SK-N-SH (cell line): ENCODE measurements around the gene TBL1XR1. TPM values are rescaled to one million over a fixed set of nuclear protein-coding genes. Genes with fewer than 3 reads are reported as not detected.
"Not testable (repeated sequence)": the region's sequence is repeated elsewhere in the genome, so short reads cannot be mapped to it uniquely, and the experiment has no call there.

Source experiments
- CTCF ChIA-PET: fragments of 300-600, 350-600 bp; formaldehyde crosslinking; extraction: SDS; loops from one replicate; lab custom pipeline; 2021; lab: Yijun Ruan, JAX
- POLR2A ChIA-PET: fragments of 350-600 bp; sonication (Branson Sonifier 250); formaldehyde crosslinking; extraction: SDS; loops from one replicate; lab custom pipeline; 2020; ENCODE audit warnings: antibody characterized with exemption, inconsistent platforms; lab: Yijun Ruan, JAX
- DNase-seq: peaks from one replicate; pipeline ENCODE4 v3.0.0; 2012
- H2AFZ ChIP-seq: fragments of 200-600 bp; sonication (generic); 2 replicates; pipeline ENCODE4 v1.8.1; 2016; ENCODE audit warnings: antibody characterized with exemption, mild to moderate bottlenecking, low read depth
- H3F3A ChIP-seq: fragments of 200-600 bp; sonication (generic); replicated peaks from 2 replicates; pipeline ENCODE3; 2016; ENCODE audit warnings: antibody characterized with exemption, mild to moderate bottlenecking; ENCODE audit not compliant: insufficient read depth
- H3K27ac ChIP-seq, 2 experiments: fragments of 200-500 bp in 1 of 2; fragments of 200-600 bp in 1 of 2; sonication (Bioruptor generic) in 1 of 2; sonication (generic), shearing (Covaris generic) in 1 of 2; 2 replicates each; pipeline versions ENCODE4 v1.5.1 to v1.6.1; 2014 to 2016; ENCODE audit warnings: low read depth in 2 of 2, inconsistent platforms in 1 of 2, low read length in 1 of 2, mild to moderate bottlenecking in 1 of 2, mixed read lengths in 1 of 2
- H3K27me3 ChIP-seq: fragments of 200-600 bp; sonication (generic), shearing (Covaris generic); 2 replicates; pipeline ENCODE4 v1.6.1; 2016; ENCODE audit warnings: mixed run types; ENCODE audit not compliant: insufficient read depth
- H3K36me3 ChIP-seq, 2 experiments: fragments of 200-500 bp in 1 of 2; fragments of 200-600 bp in 1 of 2; sonication (Bioruptor generic) in 1 of 2; sonication (generic) in 1 of 2; replicated peaks in 1 of 2; 2 replicates each; pipeline versions ENCODE3 to v1.5.1; 2014 to 2016; ENCODE audit warnings: low read length in 1 of 2, mild to moderate bottlenecking in 1 of 2; ENCODE audit not compliant: insufficient read depth in 2 of 2, control insufficient read depth in 1 of 2
- H3K4me1 ChIP-seq, 2 experiments: fragments of 200-500 bp in 1 of 2; fragments of 200-600 bp in 1 of 2; sonication (Bioruptor generic) in 1 of 2; sonication (generic), shearing (Covaris generic) in 1 of 2; 2 replicates each; pipeline versions ENCODE4 v1.5.1 to v1.6.1; 2014 to 2016; ENCODE audit warnings: low read depth in 1 of 2, low read length in 1 of 2, mixed run types in 1 of 2; ENCODE audit not compliant: insufficient read depth in 2 of 2, control insufficient read depth in 1 of 2
- H3K4me2 ChIP-seq: fragments of 200-600 bp; sonication (generic), shearing (Covaris generic); 2 replicates; pipeline ENCODE4 v1.6.1; 2017; ENCODE audit warnings: mixed run types
- H3K4me3 ChIP-seq, 2 experiments: fragments of 200-500 bp in 1 of 2; fragments of 200-600 bp in 1 of 2; sonication (Bioruptor generic) in 1 of 2; sonication (generic), shearing (Covaris generic) in 1 of 2; 2 replicates each; pipeline versions ENCODE4 v1.5.1 to v1.8.1; 2014 to 2016; ENCODE audit warnings: low read depth in 2 of 2, inconsistent platforms in 1 of 2, low read length in 1 of 2, mild to moderate bottlenecking in 1 of 2, mixed read lengths in 1 of 2, moderate library complexity in 1 of 2
- H3K79me2 ChIP-seq: fragments of 200-600 bp; sonication (generic); 2 replicates; pipeline ENCODE4 v1.8.1; 2017; ENCODE audit warnings: mild to moderate bottlenecking; ENCODE audit not compliant: insufficient read depth
- H3K9ac ChIP-seq: fragments of 200-600 bp; sonication (generic); 2 replicates; pipeline ENCODE4 v1.6.1; 2017; ENCODE audit warnings: mixed run types
- H3K9me2 ChIP-seq: fragments of 200-600 bp; sonication (generic); 2 replicates; pipeline ENCODE4 v1.6.1; 2017; ENCODE audit warnings: mixed run types
- H3K9me3 ChIP-seq: fragments of 200-600 bp; sonication (generic); 2 replicates; pipeline ENCODE4 v1.6.1; 2017; ENCODE audit warnings: mixed run types, mild to moderate bottlenecking, moderate library complexity
- H4K20me1 ChIP-seq: fragments of 200-600 bp; sonication (generic); 2 replicates; pipeline ENCODE4 v1.6.1; 2017; ENCODE audit warnings: mild to moderate bottlenecking, mixed run types; ENCODE audit not compliant: insufficient read depth
- FOXJ3 ChIP-seq: sonication (generic); formaldehyde crosslinking; IDR thresholded peaks from 2 replicates; pipeline ENCODE4 v1.5.1; 2020; ENCODE audit warnings: mild to moderate bottlenecking, missing genetic modification reagents
- RCOR1 ChIP-seq: fragments of 150-350 bp; IDR thresholded peaks from 2 replicates; pipeline ENCODE4 v1.6.1; 2017; ENCODE audit warnings: antibody characterized with exemption, low read length
- RFX5 ChIP-seq: IDR thresholded peaks from 2 replicates; pipeline ENCODE4 v1.6.1; 2012; ENCODE audit warnings: mild to moderate bottlenecking, improper control_type of control experiment, low read length
- YY1 ChIP-seq: IDR thresholded peaks from 2 replicates; pipeline ENCODE4 v1.4.0; 2012; ENCODE audit warnings: low read depth, mild to moderate bottlenecking
- WGBS: methylation state at CpG from one replicate; pipeline ENCODE4 v1.1.6; 2017; ENCODE audit warnings: low lambda C conversion rate; 5-methylcytosine and 5-hydroxymethylcytosine counted together
- polyA plus RNA-seq, 3 experiments: library from polyadenylated mRNA; depleted of rRNA; stranded (reverse); fragments of >200 nt; gene quantifications; 2 replicates each; pipeline ENCODE4 v1.2.3, GENCODE V29; 2012
- TF ChIP-seq, protein P1 (sequence below): fragments of 200-600 bp; sonication (generic); IDR thresholded peaks from 2 replicates; pipeline ENCODE4 v1.6.1; 2017; ENCODE audit warnings: antibody characterized with exemption, mild to moderate bottlenecking, moderate library complexity
- TF ChIP-seq, protein P2 (sequence below): IDR thresholded peaks from 2 replicates; pipeline ENCODE4; 2012
- TF ChIP-seq, protein P3 (sequence below): IDR thresholded peaks from 2 replicates; pipeline ENCODE4 v1.4.0; 2012; ENCODE audit warnings: low read depth, borderline replicate concordance

The TBL1XR1 gene
- polyA plus RNA-seq, 1 of the 3 experiments (the other 2 are of a cell fraction) = 20.9 TPM

DNA sequence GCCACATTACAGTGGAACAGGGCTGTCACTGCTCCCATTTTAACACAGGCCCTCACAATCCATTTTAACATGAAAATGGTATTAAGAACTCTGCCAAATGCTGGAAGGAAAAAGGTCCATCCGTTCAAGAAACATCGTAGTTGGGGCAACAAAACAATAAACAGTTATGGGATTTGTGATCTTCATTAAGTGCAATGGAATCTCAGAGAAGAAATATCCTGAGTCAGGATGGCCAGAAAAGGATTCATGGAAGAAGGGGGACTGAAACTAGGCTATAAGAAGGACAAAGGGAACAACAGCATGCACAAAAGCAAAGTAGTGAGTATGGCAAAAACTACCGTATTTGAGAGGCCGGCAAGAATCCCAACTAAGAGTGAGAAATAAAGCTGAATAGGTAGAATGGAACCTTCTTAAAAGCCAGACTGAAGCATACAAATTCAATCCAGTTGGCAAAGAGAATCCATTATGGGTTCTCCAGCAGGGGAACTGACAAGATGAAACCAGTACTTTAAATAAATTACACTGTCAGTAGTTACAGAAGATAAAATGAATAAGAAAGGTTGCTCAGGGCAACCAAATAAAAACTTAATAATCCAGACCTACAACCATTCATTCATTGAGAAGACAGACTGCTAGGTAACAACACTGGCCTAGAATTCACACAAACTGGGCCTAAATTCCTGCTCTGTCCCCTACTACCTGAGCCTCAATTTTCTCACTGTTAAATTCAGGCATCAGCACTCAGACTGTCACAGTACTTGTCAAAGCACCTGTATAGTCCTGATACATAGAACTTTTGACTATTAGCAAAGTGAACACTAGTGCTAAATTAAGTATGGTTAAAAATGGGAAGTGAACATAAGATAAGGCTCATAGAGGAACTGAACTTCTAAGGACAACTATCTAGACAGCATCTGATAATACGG, 6.3 kb downstream of the TBL1XR1 start (continued):
- TF ChIP-seq, protein P1, sequence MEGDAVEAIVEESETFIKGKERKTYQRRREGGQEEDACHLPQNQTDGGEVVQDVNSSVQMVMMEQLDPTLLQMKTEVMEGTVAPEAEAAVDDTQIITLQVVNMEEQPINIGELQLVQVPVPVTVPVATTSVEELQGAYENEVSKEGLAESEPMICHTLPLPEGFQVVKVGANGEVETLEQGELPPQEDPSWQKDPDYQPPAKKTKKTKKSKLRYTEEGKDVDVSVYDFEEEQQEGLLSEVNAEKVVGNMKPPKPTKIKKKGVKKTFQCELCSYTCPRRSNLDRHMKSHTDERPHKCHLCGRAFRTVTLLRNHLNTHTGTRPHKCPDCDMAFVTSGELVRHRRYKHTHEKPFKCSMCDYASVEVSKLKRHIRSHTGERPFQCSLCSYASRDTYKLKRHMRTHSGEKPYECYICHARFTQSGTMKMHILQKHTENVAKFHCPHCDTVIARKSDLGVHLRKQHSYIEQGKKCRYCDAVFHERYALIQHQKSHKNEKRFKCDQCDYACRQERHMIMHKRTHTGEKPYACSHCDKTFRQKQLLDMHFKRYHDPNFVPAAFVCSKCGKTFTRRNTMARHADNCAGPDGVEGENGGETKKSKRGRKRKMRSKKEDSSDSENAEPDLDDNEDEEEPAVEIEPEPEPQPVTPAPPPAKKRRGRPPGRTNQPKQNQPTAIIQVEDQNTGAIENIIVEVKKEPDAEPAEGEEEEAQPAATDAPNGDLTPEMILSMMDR = no peak
- TF ChIP-seq, protein P2, sequence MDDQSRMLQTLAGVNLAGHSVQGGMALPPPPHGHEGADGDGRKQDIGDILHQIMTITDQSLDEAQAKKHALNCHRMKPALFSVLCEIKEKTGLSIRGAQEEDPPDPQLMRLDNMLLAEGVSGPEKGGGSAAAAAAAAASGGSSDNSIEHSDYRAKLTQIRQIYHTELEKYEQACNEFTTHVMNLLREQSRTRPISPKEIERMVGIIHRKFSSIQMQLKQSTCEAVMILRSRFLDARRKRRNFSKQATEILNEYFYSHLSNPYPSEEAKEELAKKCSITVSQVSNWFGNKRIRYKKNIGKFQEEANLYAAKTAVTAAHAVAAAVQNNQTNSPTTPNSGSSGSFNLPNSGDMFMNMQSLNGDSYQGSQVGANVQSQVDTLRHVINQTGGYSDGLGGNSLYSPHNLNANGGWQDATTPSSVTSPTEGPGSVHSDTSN = no peak
- TF ChIP-seq, protein P3, sequence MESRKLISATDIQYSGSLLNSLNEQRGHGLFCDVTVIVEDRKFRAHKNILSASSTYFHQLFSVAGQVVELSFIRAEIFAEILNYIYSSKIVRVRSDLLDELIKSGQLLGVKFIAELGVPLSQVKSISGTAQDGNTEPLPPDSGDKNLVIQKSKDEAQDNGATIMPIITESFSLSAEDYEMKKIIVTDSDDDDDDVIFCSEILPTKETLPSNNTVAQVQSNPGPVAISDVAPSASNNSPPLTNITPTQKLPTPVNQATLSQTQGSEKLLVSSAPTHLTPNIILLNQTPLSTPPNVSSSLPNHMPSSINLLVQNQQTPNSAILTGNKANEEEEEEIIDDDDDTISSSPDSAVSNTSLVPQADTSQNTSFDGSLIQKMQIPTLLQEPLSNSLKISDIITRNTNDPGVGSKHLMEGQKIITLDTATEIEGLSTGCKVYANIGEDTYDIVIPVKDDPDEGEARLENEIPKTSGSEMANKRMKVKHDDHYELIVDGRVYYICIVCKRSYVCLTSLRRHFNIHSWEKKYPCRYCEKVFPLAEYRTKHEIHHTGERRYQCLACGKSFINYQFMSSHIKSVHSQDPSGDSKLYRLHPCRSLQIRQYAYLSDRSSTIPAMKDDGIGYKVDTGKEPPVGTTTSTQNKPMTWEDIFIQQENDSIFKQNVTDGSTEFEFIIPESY = no peak
- no peak for TF ChIP-seq RFX5
- no peak for TF ChIP-seq RCOR1
- no peak for TF ChIP-seq YY1
- no peak for TF ChIP-seq FOXJ3 (CRISPR knock-in tag)

DNA sequence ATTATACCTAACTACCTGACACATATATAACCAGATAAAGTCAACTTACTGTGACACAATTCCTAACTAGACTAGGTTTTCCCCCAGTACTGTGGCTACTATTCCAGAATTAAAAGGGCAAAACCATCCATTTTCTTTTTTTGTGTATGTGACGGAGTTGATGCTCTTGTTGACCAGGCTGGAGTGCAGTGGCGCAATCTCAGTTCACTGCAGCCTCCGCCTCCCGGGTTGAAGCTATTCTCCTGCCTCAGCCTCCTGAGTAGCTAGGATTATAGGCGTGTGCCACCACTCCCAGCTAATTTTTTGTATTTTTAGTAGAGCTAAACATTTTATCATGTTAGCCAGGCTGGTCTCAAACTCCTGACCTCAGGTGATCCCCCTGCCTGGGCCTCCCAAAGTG, 7.1 kb downstream of the TBL1XR1 start:
- H3F3A ChIP-seq, H3K9ac ChIP-seq, H3K9me2 ChIP-seq, H3K4me3 ChIP-seq, H3K36me3 ChIP-seq, H2AFZ ChIP-seq, H3K27me3 ChIP-seq, H3K4me2 ChIP-seq, DNase-seq, POLR2A ChIA-PET, H3K9me3 ChIP-seq: not testable (repeated sequence)
- CTCF ChIA-PET = interaction anchor here (1.3 kb wide), 1 partner anchor 139 kb away, joined by 3 read pairs; no protein-coding TSS in a partner anchor
- Histone ChIP-seq H4K20me1 (peaks cover 85% of the 10 kb centered on the region), H3K27ac (peak overlapping the region in 1 of 2 experiments; percentile 29; a peak in 1 of 4 replicates), H3K4me1 (peaks cover 2 to 19% of the 10 kb centered on the region in 2 experiments; a peak in 3 of 4 replicates), H3K79me2 (peaks cover 100% of the 10 kb centered on the region)
- 97% methylated on average over 5 of the region's 5 CpGs for WGBS

DNA sequence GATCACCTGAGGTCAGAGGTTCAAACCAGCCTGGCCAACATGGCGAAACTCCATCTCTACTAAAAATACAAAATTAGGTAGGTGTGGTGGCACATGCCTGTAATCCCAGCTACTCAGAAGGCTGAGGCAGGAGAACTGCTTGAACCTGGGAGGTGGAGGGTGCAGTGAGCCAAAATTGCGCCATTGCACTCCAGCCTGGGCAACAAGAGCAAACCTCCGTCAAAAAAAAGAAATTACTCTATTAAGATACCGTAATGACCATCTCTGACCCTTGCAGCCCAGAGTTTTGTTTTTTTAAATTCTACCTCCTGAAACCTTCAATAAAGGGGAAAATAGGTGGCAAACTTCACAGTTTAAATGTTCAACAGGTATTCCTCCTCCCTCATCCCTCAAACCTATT, 9.0 kb downstream of the TBL1XR1 start:
- H3K9me2 ChIP-seq, H2AFZ ChIP-seq, DNase-seq, POLR2A ChIA-PET, H3K4me3 ChIP-seq, H3F3A ChIP-seq, H3K27me3 ChIP-seq, H3K27ac ChIP-seq, H3K9me3 ChIP-seq, H3K4me2 ChIP-seq, H3K36me3 ChIP-seq, H3K9ac ChIP-seq: not testable (repeated sequence)
- Histone ChIP-seq H3K79me2 (peaks cover 100% of the 10 kb centered on the region), H4K20me1 (peaks cover 87% of the 10 kb centered on the region), H3K4me1 (peaks cover 0 to 15% of the 10 kb centered on the region in 2 experiments; a peak in 1 of 4 replicates)
- WGBS = 95% methylated on average over 4 of the region's 4 CpGs
- CTCF ChIA-PET = interaction anchor here (0.8 to 1.2 kb wide), 2 partner anchors 10 to 137 kb away, joined by 4 to 5 read pairs; no protein-coding TSS in a partner anchor
